Measurements from ENCODE around the gene FOSB.

FOSB gene

DNA sequence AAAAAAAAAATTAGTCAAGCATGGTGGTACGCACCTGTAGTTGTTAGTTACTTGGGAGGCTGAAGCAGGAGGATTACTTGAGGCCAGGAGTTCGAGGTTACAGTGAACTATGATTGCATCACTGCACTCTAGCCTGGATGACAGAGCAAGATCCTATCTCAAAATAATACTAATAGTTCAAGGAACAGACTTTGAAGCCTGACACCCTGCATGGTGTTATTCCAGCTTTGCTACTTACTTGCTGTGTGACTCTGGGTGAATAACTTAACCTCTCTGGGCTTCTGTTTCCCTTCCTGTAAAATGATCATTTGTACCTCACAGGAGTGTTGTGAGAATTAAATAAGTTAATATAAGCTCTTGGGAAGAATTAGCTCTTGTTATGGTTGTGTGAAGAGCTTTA is 3.5 kb upstream of the FOSB start:
- no peak for FAIRE-seq

DNA sequence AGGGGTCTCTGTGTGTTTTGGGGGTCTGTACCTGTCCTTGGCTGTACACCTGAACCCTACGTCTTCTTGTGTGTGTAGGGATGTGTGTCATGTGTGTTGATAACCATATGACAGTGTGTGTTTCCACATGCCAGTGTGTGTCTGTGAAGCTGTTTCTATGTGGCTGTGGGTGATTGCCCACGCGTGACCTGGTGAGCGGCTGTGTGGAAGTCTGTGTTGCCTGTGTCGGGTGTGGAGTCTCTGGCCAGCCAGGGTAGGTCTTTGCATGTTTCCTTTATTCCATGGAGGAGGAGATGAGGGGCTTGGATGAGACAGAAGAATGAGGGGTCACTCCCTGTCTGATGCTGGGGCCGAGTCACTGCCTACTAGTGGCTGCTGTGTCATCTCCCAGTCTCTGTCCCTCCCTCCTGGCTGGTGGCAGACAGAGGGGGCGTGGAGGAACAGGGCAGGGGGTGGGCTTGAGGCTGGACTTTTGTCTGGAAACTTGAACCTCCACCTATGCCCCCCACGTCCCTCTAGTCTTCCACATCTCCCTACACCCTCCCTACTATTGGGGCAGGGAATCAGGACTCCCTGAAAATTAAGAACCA is 2.8 kb upstream of the FOSB start:
- no peak for FAIRE-seq

More for the DNA sequence above, 3.5 kb upstream of the FOSB start:
- no peak for DNase-seq (ENCODE audit: insufficient read length, low spot score)

GRCh38 chr19:45467115-45467455 is 711 bp upstream of the FOSB start:
- no peak for DNase-seq (ENCODE audit: insufficient read length, low spot score)
- FAIRE-seq, result no peak

More for the DNA sequence above, 2.8 kb upstream of the FOSB start:
- no peak for DNase-seq (ENCODE audit: insufficient read length, low spot score)

- DNase-seq (ENCODE audit: insufficient read length, low spot score), result no peak
- FAIRE-seq, result no peak
These were observed 409 bp downstream of the FOSB start for GRCh38 chr19:45468159-45468651.

DNA sequence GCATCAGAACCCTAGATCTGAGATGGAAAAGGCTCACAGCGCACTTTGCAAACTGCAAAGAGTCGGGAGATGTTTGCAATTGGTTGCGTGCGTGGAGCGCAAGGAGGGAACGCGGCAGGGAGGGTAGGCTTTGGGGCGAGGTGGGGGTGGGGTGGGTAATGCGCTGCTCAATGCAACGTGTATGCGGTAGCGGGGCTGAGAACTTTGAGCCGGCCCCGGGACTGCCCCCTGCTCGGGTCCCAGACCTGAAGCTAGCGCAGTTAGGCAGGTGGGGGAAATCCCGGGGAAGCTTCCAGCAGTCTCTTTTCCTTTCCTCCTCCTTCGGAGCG is 971 bp downstream of the FOSB start:
- DNase-seq (ENCODE audit: insufficient read length, low spot score) (no peak), FAIRE-seq (no peak)

- DNase-seq (ENCODE audit: insufficient read length, low spot score) (peak; percentile 94), FAIRE-seq (peak; percentile 98)
These were observed 1.5 kb downstream of the FOSB start for GRCh38 chr19:45469132-45469944.

DNA sequence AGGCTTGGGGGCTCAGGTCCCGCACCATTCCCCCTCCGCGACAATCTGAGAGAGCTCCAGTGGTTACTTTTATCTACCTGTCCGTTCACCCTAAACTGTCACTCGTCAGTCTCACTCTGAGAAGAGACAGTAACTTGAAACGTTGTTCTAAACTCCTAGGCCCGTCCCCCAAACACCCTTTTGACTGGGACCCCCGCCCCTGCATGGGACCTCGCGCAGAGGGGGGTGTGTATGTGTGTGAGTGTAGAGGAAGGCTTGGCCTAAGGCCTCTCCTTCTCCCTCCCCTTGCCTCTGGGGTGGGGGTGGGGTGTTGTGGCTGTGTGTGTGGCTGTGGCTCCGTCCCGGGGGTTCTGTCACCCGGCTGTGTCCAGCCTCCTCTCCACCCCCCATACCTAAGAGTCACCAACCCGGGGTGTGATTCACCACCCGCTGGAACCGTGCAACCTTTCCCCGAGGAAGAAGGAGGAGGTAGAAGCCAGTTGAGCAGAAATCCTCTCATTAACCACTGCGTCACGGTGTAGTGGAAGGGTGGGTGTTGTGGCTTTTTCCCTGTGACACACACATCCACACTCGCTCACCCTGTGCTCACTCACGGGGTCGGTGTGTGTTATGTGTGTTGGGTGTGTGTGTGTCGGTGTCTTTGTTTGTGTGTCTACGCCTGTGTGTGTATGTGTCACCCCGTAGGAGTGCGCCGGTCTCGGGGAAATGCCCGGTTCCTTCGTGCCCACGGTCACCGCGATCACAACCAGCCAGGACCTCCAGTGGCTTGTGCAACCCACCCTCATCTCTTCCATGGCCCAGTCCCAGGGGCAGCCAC is 2.4 kb downstream of the FOSB start:
- DNase-seq (ENCODE audit: insufficient read length, low spot score) (no peak), FAIRE-seq (no peak)

GRCh38 chr19:45470762-45471081 is 2.9 kb downstream of the FOSB start:
- FAIRE-seq, result no peak
- no peak for DNase-seq (ENCODE audit: insufficient read length, low spot score)

GRCh38 chr19:45471111-45471930 is 3.5 kb downstream of the FOSB start:
- DNase-seq (ENCODE audit: insufficient read length, low spot score), result no peak
- FAIRE-seq, result no peak

DNA sequence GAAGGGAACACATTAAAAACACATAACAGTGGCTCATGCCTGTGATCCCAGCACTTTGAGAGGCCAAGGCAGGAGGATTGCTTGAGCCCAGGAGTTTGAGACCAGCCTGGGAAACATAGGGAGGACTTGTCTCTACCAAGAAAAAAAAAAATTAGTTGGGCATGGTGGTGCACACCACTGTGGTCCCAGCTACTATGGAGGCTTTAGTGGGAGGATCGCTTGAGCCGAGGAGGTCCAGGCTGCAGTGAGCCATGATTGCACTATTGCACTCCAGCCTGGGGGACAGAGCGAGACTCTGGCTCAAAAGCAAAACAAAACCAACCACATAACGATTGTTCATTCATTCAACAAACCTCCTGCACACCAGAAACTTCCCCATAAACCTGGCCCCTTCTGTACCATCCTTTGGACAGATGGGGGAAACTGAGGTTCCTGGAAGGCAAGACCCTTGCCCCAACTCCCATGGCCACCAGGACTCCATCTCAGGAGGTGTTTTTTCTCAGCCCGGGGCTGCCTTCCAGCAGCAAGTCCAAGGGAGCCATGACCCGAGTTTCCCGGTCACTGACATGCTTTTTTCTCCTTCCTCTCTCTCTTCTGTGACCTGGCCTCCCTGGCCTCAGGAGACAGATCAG is 4.3 kb downstream of the FOSB start:
- FAIRE-seq (no peak), DNase-seq (ENCODE audit: insufficient read length, low spot score) (no peak)

DNA sequence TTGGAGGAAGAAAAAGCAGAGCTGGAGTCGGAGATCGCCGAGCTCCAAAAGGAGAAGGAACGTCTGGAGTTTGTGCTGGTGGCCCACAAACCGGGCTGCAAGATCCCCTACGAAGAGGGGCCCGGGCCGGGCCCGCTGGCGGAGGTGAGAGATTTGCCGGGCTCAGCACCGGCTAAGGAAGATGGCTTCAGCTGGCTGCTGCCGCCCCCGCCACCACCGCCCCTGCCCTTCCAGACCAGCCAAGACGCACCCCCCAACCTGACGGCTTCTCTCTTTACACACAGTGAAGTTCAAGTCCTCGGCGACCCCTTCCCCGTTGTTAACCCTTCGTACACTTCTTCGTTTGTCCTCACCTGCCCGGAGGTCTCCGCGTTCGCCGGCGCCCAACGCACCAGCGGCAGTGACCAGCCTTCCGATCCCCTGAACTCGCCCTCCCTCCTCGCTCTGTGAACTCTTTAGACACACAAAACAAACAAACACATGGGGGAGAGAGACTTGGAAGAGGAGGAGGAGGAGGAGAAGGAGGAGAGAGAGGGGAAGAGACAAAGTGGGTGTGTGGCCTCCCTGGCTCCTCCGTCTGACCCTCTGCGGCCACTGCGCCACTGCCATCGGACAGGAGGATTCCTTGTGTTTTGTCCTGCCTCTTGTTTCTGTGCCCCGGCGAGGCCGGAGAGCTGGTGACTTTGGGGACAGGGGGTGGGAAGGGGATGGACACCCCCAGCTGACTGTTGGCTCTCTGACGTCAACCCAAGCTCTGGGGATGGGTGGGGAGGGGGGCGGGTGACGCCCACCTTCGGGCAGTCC is 5.0 kb downstream of the FOSB start:
- DNase-seq (ENCODE audit: insufficient read length, low spot score) (no peak), FAIRE-seq (no peak)

DNA sequence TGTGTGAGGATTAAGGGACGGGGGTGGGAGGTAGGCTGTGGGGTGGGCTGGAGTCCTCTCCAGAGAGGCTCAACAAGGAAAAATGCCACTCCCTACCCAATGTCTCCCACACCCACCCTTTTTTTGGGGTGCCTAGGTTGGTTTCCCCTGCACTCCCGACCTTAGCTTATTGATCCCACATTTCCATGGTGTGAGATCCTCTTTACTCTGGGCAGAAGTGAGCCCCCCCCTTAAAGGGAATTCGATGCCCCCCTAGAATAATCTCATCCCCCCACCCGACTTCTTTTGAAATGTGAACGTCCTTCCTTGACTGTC is 5.5 kb downstream of the FOSB start:
- FAIRE-seq, result no peak
- DNase-seq (ENCODE audit: insufficient read length, low spot score), result no peak

DNA sequence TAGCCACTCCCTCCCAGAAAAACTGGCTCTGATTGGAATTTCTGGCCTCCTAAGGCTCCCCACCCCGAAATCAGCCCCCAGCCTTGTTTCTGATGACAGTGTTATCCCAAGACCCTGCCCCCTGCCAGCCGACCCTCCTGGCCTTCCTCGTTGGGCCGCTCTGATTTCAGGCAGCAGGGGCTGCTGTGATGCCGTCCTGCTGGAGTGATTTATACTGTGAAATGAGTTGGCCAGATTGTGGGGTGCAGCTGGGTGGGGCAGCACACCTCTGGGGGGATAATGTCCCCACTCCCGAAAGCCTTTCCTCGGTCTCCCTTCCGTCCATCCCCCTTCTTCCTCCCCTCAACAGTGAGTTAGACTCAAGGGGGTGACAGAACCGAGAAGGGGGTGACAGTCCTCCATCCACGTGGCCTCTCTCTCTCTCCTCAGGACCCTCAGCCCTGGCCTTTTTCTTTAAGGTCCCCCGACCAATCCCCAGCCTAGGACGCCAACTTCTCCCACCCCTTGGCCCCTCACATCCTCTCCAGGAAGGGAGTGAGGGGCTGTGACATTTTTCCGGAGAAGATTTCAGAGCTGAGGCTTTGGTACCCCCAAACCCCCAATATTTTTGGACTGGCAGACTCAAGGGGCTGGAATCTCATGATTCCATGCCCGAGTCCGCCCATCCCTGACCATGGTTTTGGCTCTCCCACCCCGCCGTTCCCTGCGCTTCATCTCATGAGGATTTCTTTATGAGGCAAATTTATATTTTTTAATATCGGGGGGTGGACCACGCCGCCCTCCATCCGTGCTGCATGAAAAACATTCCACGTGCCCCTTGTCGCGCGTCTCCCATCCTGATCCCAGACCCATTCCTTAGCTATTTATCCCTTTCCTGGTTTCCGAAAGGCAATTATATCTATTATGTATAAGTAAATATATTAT is 6.1 kb downstream of the FOSB start:
- FAIRE-seq (no peak), DNase-seq (ENCODE audit: insufficient read length, low spot score) (no peak)

DNA sequence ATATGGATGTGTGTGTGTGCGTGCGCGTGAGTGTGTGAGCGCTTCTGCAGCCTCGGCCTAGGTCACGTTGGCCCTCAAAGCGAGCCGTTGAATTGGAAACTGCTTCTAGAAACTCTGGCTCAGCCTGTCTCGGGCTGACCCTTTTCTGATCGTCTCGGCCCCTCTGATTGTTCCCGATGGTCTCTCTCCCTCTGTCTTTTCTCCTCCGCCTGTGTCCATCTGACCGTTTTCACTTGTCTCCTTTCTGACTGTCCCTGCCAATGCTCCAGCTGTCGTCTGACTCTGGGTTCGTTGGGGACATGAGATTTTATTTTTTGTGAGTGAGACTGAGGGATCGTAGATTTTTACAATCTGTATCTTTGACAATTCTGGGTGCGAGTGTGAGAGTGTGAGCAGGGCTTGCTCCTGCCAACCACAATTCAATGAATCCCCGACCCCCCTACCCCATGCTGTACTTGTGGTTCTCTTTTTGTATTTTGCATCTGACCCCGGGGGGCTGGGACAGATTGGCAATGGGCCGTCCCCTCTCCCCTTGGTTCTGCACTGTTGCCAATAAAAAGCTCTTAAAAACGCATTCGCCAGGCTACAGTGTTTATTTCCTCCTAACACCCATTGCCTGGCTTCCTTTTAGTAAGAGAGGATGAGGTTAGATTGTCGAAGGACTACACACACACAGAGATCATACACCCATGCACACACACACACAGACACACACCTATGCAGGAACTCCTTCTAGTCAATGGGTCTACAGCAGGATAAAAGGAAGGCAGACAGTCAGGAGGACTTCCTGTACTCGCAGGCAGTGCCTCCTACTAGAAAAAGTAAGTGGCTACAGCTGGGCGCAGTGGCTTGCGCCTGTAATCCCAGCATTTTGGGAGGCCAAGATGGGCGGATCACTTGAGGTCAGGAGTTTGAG is 7.1 kb downstream of the FOSB start:
- FAIRE-seq (no peak), DNase-seq (ENCODE audit: insufficient read length, low spot score) (no peak)

DNA sequence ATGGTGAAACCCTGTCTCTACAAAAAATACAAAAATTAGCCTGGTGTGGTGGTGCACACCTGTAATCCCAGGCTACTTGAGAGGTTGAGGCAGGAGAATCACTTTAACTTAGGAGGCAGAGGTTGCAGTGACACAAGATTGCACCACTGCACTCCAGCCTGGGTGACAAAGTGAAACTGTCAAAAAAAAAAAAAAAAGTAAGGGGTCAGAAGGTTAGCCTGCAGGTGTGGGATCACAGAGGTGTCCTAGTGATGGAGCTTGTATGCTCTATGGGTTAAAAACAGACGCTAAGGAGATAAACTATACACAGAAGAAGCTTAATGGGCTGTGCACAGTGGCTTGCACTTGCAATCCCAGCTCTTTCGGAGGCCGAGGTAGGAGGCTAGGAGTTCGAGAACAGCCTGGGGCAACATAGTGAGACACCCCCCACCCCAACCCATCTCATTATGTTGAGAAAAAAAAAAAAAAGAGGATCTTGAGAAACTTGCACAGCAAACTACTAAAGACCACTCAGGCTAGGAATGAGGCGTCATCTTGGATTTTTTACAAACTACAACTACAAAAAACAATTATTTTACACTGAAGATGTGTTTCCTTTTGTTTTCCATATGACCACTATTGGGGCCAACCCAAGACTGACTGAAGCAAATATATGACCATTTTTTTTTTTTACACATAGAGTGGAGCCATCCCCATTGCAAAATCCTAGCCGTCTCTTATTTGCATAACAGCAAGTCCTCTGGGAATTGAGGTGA is 7.9 kb downstream of the FOSB start:
- FAIRE-seq (no peak), DNase-seq (ENCODE audit: insufficient read length, low spot score) (no peak)

- FAIRE-seq (no peak), DNase-seq (ENCODE audit: insufficient read length, low spot score) (no peak)
These were observed 8.5 kb downstream of the FOSB start for GRCh38 chr19:45476304-45476703.

- DNase-seq (ENCODE audit: insufficient read length, low spot score) (no peak), FAIRE-seq (no peak)
These were observed 9.4 kb downstream of the FOSB start for GRCh38 chr19:45477186-45477585.
